H1 (cell line): Measurements from ENCODE around the gene TM4SF1. TPM values are rescaled to one million over a fixed set of nuclear protein-coding genes. Genes with fewer than 3 reads are reported as not detected.

Experiments
- CTCF ChIA-PET: fragments of 300-600 bp; sonication (Branson Sonifier 250); formaldehyde crosslinking; loops from one replicate; lab custom pipeline; 2021; ENCODE audit not compliant: partially characterized antibody; lab: Charles Lee
- POLR2A ChIA-PET: fragments of 300-600 bp; sonication (Branson Sonifier 250); formaldehyde crosslinking; loops from one replicate; lab custom pipeline; 2021; ENCODE audit warnings: inconsistent platforms; ENCODE audit not compliant: partially characterized antibody; lab: Charles Lee
- DNase-seq, 2 experiments: peaks; one replicate each; pipeline versions ENCODE4 v3.0.0 to v3.0.0-alpha.2; 2010 to 2022; ENCODE audit warnings: low spot score in 2 of 2, low read depth in 1 of 2, mixed read lengths in 1 of 2
- FAIRE-seq: peaks from 2 replicates; lab custom pipeline; 2011; peaks lifted over from hg19 to GRCh38; lab: Jason Lieb, UNC
- H2AFZ ChIP-seq: 2 replicates; pipeline ENCODE4 v1.8.1; 2012; ENCODE audit warnings: low read length, inconsistent platforms
- H2AK5ac ChIP-seq: 2 replicates; pipeline ENCODE4 v1.6.1; 2013; ENCODE audit warnings: low read depth, low read length
- H2BK120ac ChIP-seq: replicated peaks from 2 replicates; pipeline ENCODE3; 2013; ENCODE audit warnings: low read depth, low read length, inconsistent platforms
- H2BK12ac ChIP-seq: 2 replicates; pipeline ENCODE4 v1.6.1; 2013; ENCODE audit warnings: low read depth, low read length
- H2BK15ac ChIP-seq: 2 replicates; pipeline ENCODE4 v1.6.1; 2013; ENCODE audit warnings: low read length
- H2BK20ac ChIP-seq: 2 replicates; pipeline ENCODE4 v1.6.1; 2013; ENCODE audit warnings: low read length
- H2BK5ac ChIP-seq: 2 replicates; pipeline ENCODE4 v1.6.1; 2013; ENCODE audit warnings: low read depth, low read length
- H3K14ac ChIP-seq: 2 replicates; pipeline ENCODE4 v1.6.1; 2013; ENCODE audit warnings: inconsistent platforms; ENCODE audit not compliant: insufficient read length
- H3K18ac ChIP-seq: 2 replicates; pipeline ENCODE4 v1.6.1; 2013; ENCODE audit warnings: low read length; ENCODE audit errors: extremely low read depth
- H3K23ac ChIP-seq: 2 replicates; pipeline ENCODE4 v1.6.1; 2013; ENCODE audit warnings: inconsistent platforms; ENCODE audit not compliant: insufficient read length
- H3K23me2 ChIP-seq: 2 replicates; pipeline ENCODE4 v1.6.1; 2013; ENCODE audit warnings: low read depth, low read length
- H3K27ac ChIP-seq: 2 replicates; pipeline ENCODE4 v1.6.1; 2011; ENCODE audit warnings: low read depth, low read length, inconsistent platforms
- H3K27me3 ChIP-seq, 4 experiments: replicated peaks in 1 of 4; 1 replicate in 1 of 4; 2 replicates in 3 of 4; pipeline versions ENCODE4 v1.6.1 to v1.8.1; 2011 to 2013; ENCODE audit warnings: low read length in 3 of 4, mild to moderate bottlenecking in 3 of 4, inconsistent platforms in 2 of 4, mixed read lengths in 2 of 4, moderate library complexity in 1 of 4; ENCODE audit not compliant: control insufficient read depth in 3 of 4, insufficient read depth in 3 of 4; ENCODE audit errors: extremely low read depth in 1 of 4
- H3K36me3 ChIP-seq, 4 experiments: 2 replicates each; pipeline versions ENCODE4 v1.6.1 to v1.8.1; 2011 to 2013; ENCODE audit warnings: mild to moderate bottlenecking in 4 of 4, low read length in 3 of 4, moderate library complexity in 2 of 4, control low read depth in 1 of 4, inconsistent platforms in 1 of 4; ENCODE audit not compliant: insufficient read depth in 4 of 4, control insufficient read depth in 2 of 4
- H3K4ac ChIP-seq: replicated peaks from 2 replicates; pipeline ENCODE3; 2013; ENCODE audit warnings: low read length, low read depth, mixed read lengths, inconsistent platforms; ENCODE audit not compliant: insufficient read length
- H3K4me1 ChIP-seq, 4 experiments: replicated peaks in 1 of 4; 1 replicate in 1 of 4; 2 replicates in 3 of 4; pipeline versions ENCODE4 v1.6.1 to v1.8.1; 2011 to 2013; ENCODE audit warnings: low read length in 3 of 4, inconsistent platforms in 2 of 4, mixed read lengths in 1 of 4; ENCODE audit not compliant: insufficient read depth in 4 of 4, control insufficient read depth in 3 of 4
- H3K4me2 ChIP-seq, 2 experiments: 2 replicates each; pipeline versions ENCODE4 v1.6.1 to v1.8.1; 2011 to 2013; ENCODE audit warnings: low read depth in 2 of 2, low read length in 2 of 2, control low read depth in 1 of 2, inconsistent platforms in 1 of 2, mild to moderate bottlenecking in 1 of 2; ENCODE audit not compliant: insufficient read depth in 1 of 2
- H3K4me3 ChIP-seq, 4 experiments: fragments of 200-600, 300-600 bp in 1 of 4; sonication (generic), shearing (Covaris generic), sonication (Bioruptor Twin) in 1 of 4; 2 replicates each; pipeline versions ENCODE4 v1.5.1 to v1.8.1; 2011 to 2016; ENCODE audit warnings: low read length in 4 of 4, low read depth in 3 of 4, control low read depth in 2 of 4, inconsistent platforms in 2 of 4, mild to moderate bottlenecking in 2 of 4, mixed read lengths in 1 of 4, moderate library complexity in 1 of 4; ENCODE audit not compliant: insufficient read depth in 2 of 4; ENCODE audit errors: extremely low read depth in 1 of 4
- H3K56ac ChIP-seq: replicated peaks from 2 replicates; pipeline ENCODE3; 2013; ENCODE audit warnings: low read depth, mild to moderate bottlenecking, mixed read lengths, low read length, inconsistent platforms; ENCODE audit not compliant: insufficient read length
- H3K79me1 ChIP-seq: 2 replicates; pipeline ENCODE4 v1.6.1; 2013; ENCODE audit warnings: low read depth, low read length, control low read depth
- H3K79me2 ChIP-seq, 2 experiments: 2 replicates each; pipeline versions ENCODE4 v1.6.1 to v1.8.1; 2012 to 2013; ENCODE audit warnings: low read length in 2 of 2, mild to moderate bottlenecking in 2 of 2, inconsistent platforms in 1 of 2; ENCODE audit not compliant: insufficient read depth in 2 of 2, control insufficient read depth in 1 of 2
- H3K9ac ChIP-seq, 4 experiments: replicated peaks in 1 of 4; 1 replicate in 1 of 4; 2 replicates in 3 of 4; pipeline versions ENCODE4 v1.6.1 to v1.8.1; 2011 to 2013; ENCODE audit warnings: low read depth in 3 of 4, low read length in 3 of 4, control low read depth in 2 of 4, mild to moderate bottlenecking in 2 of 4, moderate library complexity in 2 of 4, inconsistent platforms in 1 of 4; ENCODE audit errors: extremely low read depth in 1 of 4
- H3K9me3 ChIP-seq, 2 experiments: 2 replicates each; pipeline versions ENCODE4 v1.6.1 to v1.8.1; 2012 to 2013; ENCODE audit warnings: mild to moderate bottlenecking in 2 of 2, moderate library complexity in 2 of 2, control low read depth in 1 of 2, inconsistent platforms in 1 of 2, low read depth in 1 of 2, low read length in 1 of 2, mixed read lengths in 1 of 2; ENCODE audit not compliant: insufficient read depth in 2 of 2
- H4K20me1 ChIP-seq, 2 experiments: replicated peaks in 1 of 2; 2 replicates each; pipeline versions ENCODE3 to v1.8.1; 2011 to 2013; ENCODE audit warnings: inconsistent platforms in 2 of 2, low read length in 2 of 2, mild to moderate bottlenecking in 1 of 2; ENCODE audit not compliant: insufficient read depth in 2 of 2, control insufficient read depth in 1 of 2
- H4K5ac ChIP-seq: 2 replicates; pipeline ENCODE4 v1.6.1; 2013; ENCODE audit warnings: low read length, low read depth, mixed read lengths, inconsistent platforms; ENCODE audit not compliant: insufficient read length
- H4K8ac ChIP-seq: 2 replicates; pipeline ENCODE4 v1.8.0; 2013; ENCODE audit warnings: mild to moderate bottlenecking, moderate library complexity, low read length, inconsistent platforms; ENCODE audit not compliant: insufficient read depth; ENCODE audit errors: extremely low read depth
- H4K91ac ChIP-seq: replicated peaks from 2 replicates; pipeline ENCODE3; 2013; ENCODE audit warnings: low read length, mixed read lengths, inconsistent platforms; ENCODE audit not compliant: insufficient read length
- ATF3 ChIP-seq: IDR thresholded peaks from 2 replicates; pipeline ENCODE4 v1.6.1; 2011; ENCODE audit warnings: low read depth, mild to moderate bottlenecking, low read length; ENCODE audit not compliant: insufficient read depth
- BACH1 ChIP-seq: IDR thresholded peaks from 2 replicates; pipeline ENCODE4 v1.6.1; 2012; ENCODE audit warnings: low read length, improper control_type of control experiment
- BRCA1 ChIP-seq: IDR thresholded peaks from 2 replicates; pipeline ENCODE4 v1.6.1; 2012; ENCODE audit warnings: low read depth, low read length, improper control_type of control experiment
- CBX8 ChIP-seq: fragments of 300-800, 300-1000 bp; sonication (generic); IDR thresholded peaks from 2 replicates; pipeline ENCODE4 v1.7.1; 2016; ENCODE audit warnings: low read depth, low read length, borderline replicate concordance
- CHD2 ChIP-seq: IDR thresholded peaks from 2 replicates; pipeline ENCODE4 v1.6.1; 2012; ENCODE audit warnings: low read length, improper control_type of control experiment
- MAX ChIP-seq: IDR thresholded peaks from 2 replicates; pipeline ENCODE4 v1.6.1; 2012; ENCODE audit warnings: inconsistent platforms
- POU5F1 ChIP-seq: IDR thresholded peaks from 2 replicates; pipeline ENCODE4 v1.6.1; 2011; ENCODE audit warnings: low read depth, mild to moderate bottlenecking, low read length, moderate library complexity
- SP1 ChIP-seq: IDR thresholded peaks from 2 replicates; pipeline ENCODE4 v1.6.1; 2011; ENCODE audit warnings: low read depth, low read length
- TCF12 ChIP-seq: IDR thresholded peaks from 2 replicates; pipeline ENCODE4 v1.6.1; 2011; ENCODE audit warnings: low read depth, mild to moderate bottlenecking, low read length
- ZNF274 ChIP-seq: IDR thresholded peaks from 2 replicates; pipeline ENCODE4 v1.7.0; 2012; ENCODE audit warnings: low read length, borderline replicate concordance; ENCODE audit errors: extremely low read depth
- WGBS, 2 experiments: shearing (Covaris generic) in 1 of 2; methylation state at CpG; one replicate each; pipeline versions ENCODE4 v1.1.6 to v1.1.7; 2013 to 2015; ENCODE audit warnings: low lambda C conversion rate in 2 of 2, mixed read lengths in 2 of 2, inconsistent platforms in 1 of 2, low coverage in 1 of 2, missing lambda C conversion rate in 1 of 2; ENCODE audit not compliant: insufficient replicate concordance in 2 of 2, insufficient coverage in 1 of 2, insufficient read length in 1 of 2; ENCODE audit errors: extremely low coverage in 1 of 2, missing lambda C conversion rate in 1 of 2; 5-methylcytosine and 5-hydroxymethylcytosine counted together
- polyA plus RNA-seq, 7 experiments: library from polyadenylated mRNA; depleted of rRNA in 3 of 7; stranded (reverse) in 5 of 7; unstranded in 2 of 7; fragments of >200 nt in 5 of 7; fragments of 200-250 nt in 2 of 7; gene quantifications; 1 replicate in 5 of 7; 2 replicates in 1 of 7; 4 replicates in 1 of 7; pipeline versions ENCODE4 v1.2.1 to v1.2.3, GENCODE V29; 2011 to 2013; ENCODE audit warnings: missing spikeins in 2 of 7, mixed read lengths in 2 of 7
- total RNA-seq: library from RNA; stranded (reverse); fragmentation: NEBNext Ultra II Directional; extraction: Animal tissue kit (Norgen Biotek cat#: 25700); gene quantifications from 2 replicates; pipeline ENCODE4 v1.2.1, GENCODE V29; 2021

TM4SF1 gene
- total and polyA plus RNA-seq, 2 of the 8 experiments (the other 6 are each of a cell fraction or from before 2014, with no cell fraction given), result 0.26 to 1.3 TPM

GRCh38 chr3:149362366-149362765 lies 15.1 kb downstream of the TM4SF1 start:
- no peak overlapping the region for H3K27ac ChIP-seq
- H2BK120ac ChIP-seq, result no peak overlapping the region
- ChIA-PET POLR2A (no interaction called here), CTCF (interaction anchor here (0.5 to 3.7 kb wide), 12 partner anchors 8 to 446 kb away, joined by 3 to 20 read pairs (median 3); no protein-coding TSS in a partner anchor)
- no peak overlapping the region for H2AFZ ChIP-seq
- H3K79me2 ChIP-seq, result no peaks in the 10 kb centered on the region
- no peak overlapping the region for H3K9ac ChIP-seq
- H2AK5ac ChIP-seq, result no peak overlapping the region
- H4K91ac ChIP-seq, result no peak overlapping the region
- H3K4ac ChIP-seq, result no peak overlapping the region
- H4K5ac ChIP-seq, result no peak overlapping the region
- H3K56ac ChIP-seq, result no peak overlapping the region
- H2BK5ac ChIP-seq, result no peak overlapping the region
- no peaks in the 10 kb centered on the region for H3K9me3 ChIP-seq
- no peak overlapping the region for H4K8ac ChIP-seq
- H2BK12ac ChIP-seq, result no peak overlapping the region
- no peak overlapping the region for H3K4me3 ChIP-seq
- H3K23ac ChIP-seq, result no peak overlapping the region
- H3K4me1 ChIP-seq, result peaks cover 0 to 7% (median 0%) of the 10 kb centered on the region in 4 experiments; a peak in 1 of 7 replicates
- H3K18ac ChIP-seq, result no peak overlapping the region
- H3K14ac ChIP-seq, result no peak overlapping the region
- FAIRE-seq (no peak), DNase-seq (no peak)
- no peaks in the 10 kb centered on the region for H3K79me1 ChIP-seq
- H3K23me2 ChIP-seq, result no peaks in the 10 kb centered on the region; the same call in 1 of the 2 replicates
- H2BK15ac ChIP-seq, result no peak overlapping the region
- H2BK20ac ChIP-seq, result no peak overlapping the region
- 89% methylated on average over 5 of the region's 5 CpGs; no CpG with 5 or more reads in 1 of the 2 experiments for WGBS, 2 experiments
- no peak overlapping the region for H3K4me2 ChIP-seq
- H3K27me3 ChIP-seq, result no peaks in the 10 kb centered on the region
- H3K36me3 ChIP-seq, result no peaks in the 10 kb centered on the region
- H4K20me1 ChIP-seq, result no peaks in the 10 kb centered on the region
- TF ChIP-seq BRCA1, result no peak
- TF ChIP-seq SP1, result no peak
- no peak for TF ChIP-seq POU5F1
- TF ChIP-seq CBX8, result no peak
- no peak for TF ChIP-seq ATF3
- TF ChIP-seq BACH1, result no peak
- no peak for TF ChIP-seq MAX
- TF ChIP-seq CHD2, result no peak
- TF ChIP-seq TCF12, result no peak
- no peak for TF ChIP-seq ZNF274
